ENCODE measurements around the gene FMN2. TPM values are rescaled to one million over a fixed set of nuclear protein-coding genes. Genes with fewer than 3 reads are reported as not detected.

FMN2 gene
- total RNA-seq (0.27 TPM), polyA plus RNA-seq (ENCODE audit: insufficient read depth in 1 of 8, insufficient read length in 8 of 8, low replicate concordance in 1 of 8) (under 1 TPM; 0.24 to 0.81 (median 0.45) TPM)
- long read RNA-seq, donor 1, result 0 reads
- long read RNA-seq, donor 2, result 0 reads
- long read RNA-seq, donor 3, result 0 reads
- long read RNA-seq, donor 4, result 0 reads
- long read RNA-seq, donor 5, result 0 reads
- long read RNA-seq, donor 6, result 0 reads
- long read RNA-seq, donor 7, result 0 reads
- long read RNA-seq, donor 8, result 0 reads
- long read RNA-seq, donor 9, result 0 reads
- long read RNA-seq, donor 10, result 0 reads
- long read RNA-seq, donor 11, result 0 reads

GRCh38 chr1:240091614-240092300, at the start of gene FMN2:
FMN2 (plus strand) TSS chr1:240091883; CDS start chr1:240092110, 227 bp downstream.
- Histone ChIP-seq H3K4me3 (ENCODE audit: low read length) (peak within 1 kb of the TSS; percentile 38), H3K9me3 (replicated peaks; ENCODE audit: control insufficient read depth, low read depth, low read length) (no peaks in the 10 kb centered on the region), H3K27ac (ENCODE audit: low read length) (no peak within 1 kb of the TSS), H3K36me3 (ENCODE audit: control insufficient read depth, insufficient read depth, low read length) (no peaks in the 10 kb centered on the region), H3K27me3 (ENCODE audit: control insufficient read depth, insufficient read depth, low read length) (peaks cover 39% of the 10 kb centered on the region), H3K4me1 (ENCODE audit: control insufficient read depth, insufficient read depth, low read length) (peaks cover 15% of the 10 kb centered on the region)
- DNase-seq, result peak; percentile 30
- whole genome bisulfite sequencing (ENCODE audit: insufficient coverage), result under 1% methylated on average over 78 of the region's 78 CpGs

GRCh38 chr1:240044620-240045019, 47.1 kb upstream of the FMN2 start:
- H3K27ac ChIP-seq (ENCODE audit: low read length), result no peak overlapping the region
- WGBS (ENCODE audit: insufficient coverage), result 85% methylated on average over 3 of the region's 6 CpGs
- H3K9me3 ChIP-seq (replicated peaks; ENCODE audit: control insufficient read depth, low read depth, low read length), result no peaks in the 10 kb centered on the region
- no peaks in the 10 kb centered on the region for H3K4me1 ChIP-seq (ENCODE audit: control insufficient read depth, insufficient read depth, low read length)
- no peaks in the 10 kb centered on the region for H3K27me3 ChIP-seq (ENCODE audit: control insufficient read depth, insufficient read depth, low read length)
- H3K36me3 ChIP-seq (ENCODE audit: control insufficient read depth, insufficient read depth, low read length), result no peaks in the 10 kb centered on the region
- no peak for DNase-seq
- no peak overlapping the region for H3K4me3 ChIP-seq (ENCODE audit: low read length)

GRCh38 chr1:240046000-240046399, 45.7 kb upstream of the FMN2 start:
- Histone ChIP-seq H3K4me1 (ENCODE audit: control insufficient read depth, insufficient read depth, low read length) (no peaks in the 10 kb centered on the region), H3K27me3 (ENCODE audit: control insufficient read depth, insufficient read depth, low read length) (no peaks in the 10 kb centered on the region), H3K36me3 (ENCODE audit: control insufficient read depth, insufficient read depth, low read length) (no peaks in the 10 kb centered on the region), H3K4me3 (ENCODE audit: low read length) (no peak overlapping the region), H3K27ac (ENCODE audit: low read length) (no peak overlapping the region), H3K9me3 (replicated peaks; ENCODE audit: control insufficient read depth, low read depth, low read length) (no peaks in the 10 kb centered on the region)
- no peak for DNase-seq
- 90% methylated on average over 2 of the region's 8 CpGs for WGBS (ENCODE audit: insufficient coverage)

GRCh38 chr1:240054109-240054701, 37.5 kb upstream of the FMN2 start:
- H3K4me3 ChIP-seq (ENCODE audit: low read length), result no peak overlapping the region
- H3K27me3 ChIP-seq (ENCODE audit: control insufficient read depth, insufficient read depth, low read length), result no peaks in the 10 kb centered on the region
- no peaks in the 10 kb centered on the region for H3K4me1 ChIP-seq (ENCODE audit: control insufficient read depth, insufficient read depth, low read length)
- WGBS (ENCODE audit: insufficient coverage), result 78% methylated on average over 8 of the region's 9 CpGs
- no peak for DNase-seq
- H3K36me3 ChIP-seq (ENCODE audit: control insufficient read depth, insufficient read depth, low read length), result no peaks in the 10 kb centered on the region
- H3K27ac ChIP-seq (ENCODE audit: low read length), result no peak overlapping the region
- no peaks in the 10 kb centered on the region for H3K9me3 ChIP-seq (replicated peaks; ENCODE audit: control insufficient read depth, low read depth, low read length)

DNA sequence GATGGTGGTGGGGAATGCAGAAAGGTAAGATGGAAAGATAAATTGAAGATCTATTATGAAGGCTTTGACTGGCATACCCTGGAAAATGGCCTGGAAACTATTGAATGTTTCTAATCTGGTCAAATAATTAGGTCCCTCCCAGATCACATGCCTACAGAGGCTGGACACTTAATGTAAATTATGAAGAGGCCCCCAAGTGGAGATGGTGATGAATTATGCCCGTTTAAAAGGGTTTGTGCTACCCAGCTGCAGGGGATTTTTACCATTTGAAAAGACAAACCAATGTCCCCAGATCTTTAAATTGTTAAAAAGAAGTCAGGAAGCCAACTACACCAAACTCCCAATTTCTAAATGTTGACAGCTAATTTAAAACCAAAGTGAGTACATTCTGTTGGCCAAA, 35.7 kb upstream of the FMN2 start:
- no peaks in the 10 kb centered on the region for H3K36me3 ChIP-seq (ENCODE audit: control insufficient read depth, insufficient read depth, low read length)
- H3K27ac ChIP-seq (ENCODE audit: low read length), result no peak overlapping the region
- no peak overlapping the region for H3K4me3 ChIP-seq (ENCODE audit: low read length)
- WGBS (ENCODE audit: insufficient coverage), result no CpG with 5 or more reads among the region's 1 CpG
- H3K4me1 ChIP-seq (ENCODE audit: control insufficient read depth, insufficient read depth, low read length), result no peaks in the 10 kb centered on the region
- no peaks in the 10 kb centered on the region for H3K9me3 ChIP-seq (replicated peaks; ENCODE audit: control insufficient read depth, low read depth, low read length)
- DNase-seq, result no peak
- H3K27me3 ChIP-seq (ENCODE audit: control insufficient read depth, insufficient read depth, low read length), result no peaks in the 10 kb centered on the region

DNA sequence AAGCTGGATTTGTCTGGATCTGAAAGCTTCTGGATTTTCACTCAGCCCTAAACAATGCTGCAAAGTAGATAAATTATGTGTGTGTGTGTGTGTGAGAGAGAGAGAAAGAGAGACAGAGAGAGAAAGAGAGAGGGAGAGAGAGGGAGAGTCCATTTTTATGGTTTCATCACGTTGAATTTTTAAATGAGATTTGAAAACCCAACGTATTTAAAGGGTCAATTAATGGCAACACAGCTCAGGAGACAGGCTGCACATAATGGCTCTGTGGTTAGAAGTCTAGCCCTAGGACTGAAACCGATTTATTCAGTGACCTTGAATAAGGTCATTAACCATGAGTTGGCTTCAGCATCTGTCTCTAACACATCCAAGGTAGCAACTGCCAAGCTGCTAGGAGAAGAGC, 35.3 kb upstream of the FMN2 start:
- no peak overlapping the region for H3K27ac ChIP-seq (ENCODE audit: low read length)
- no peaks in the 10 kb centered on the region for H3K27me3 ChIP-seq (ENCODE audit: control insufficient read depth, insufficient read depth, low read length)
- DNase-seq, result peak; percentile 2
- H3K36me3 ChIP-seq (ENCODE audit: control insufficient read depth, insufficient read depth, low read length), result no peaks in the 10 kb centered on the region
- WGBS (ENCODE audit: insufficient coverage), result 10% methylated on average over 2 of the region's 3 CpGs
- H3K4me3 ChIP-seq (ENCODE audit: low read length), result no peak overlapping the region
- H3K9me3 ChIP-seq (replicated peaks; ENCODE audit: control insufficient read depth, low read depth, low read length), result no peaks in the 10 kb centered on the region
- no peaks in the 10 kb centered on the region for H3K4me1 ChIP-seq (ENCODE audit: control insufficient read depth, insufficient read depth, low read length)

GRCh38 chr1:240058049-240058448, 33.6 kb upstream of the FMN2 start:
- 61% methylated on average over 8 of the region's 9 CpGs for WGBS (ENCODE audit: insufficient coverage)
- no peaks in the 10 kb centered on the region for H3K27me3 ChIP-seq (ENCODE audit: control insufficient read depth, insufficient read depth, low read length)

GRCh38 chr1:240068961-240069360, 22.7 kb upstream of the FMN2 start:
- 79% methylated on average over 4 of the region's 7 CpGs for WGBS (ENCODE audit: insufficient coverage)
- Histone ChIP-seq H3K9me3 (replicated peaks; ENCODE audit: control insufficient read depth, low read depth, low read length) (no peaks in the 10 kb centered on the region), H3K4me1 (ENCODE audit: control insufficient read depth, insufficient read depth, low read length) (no peaks in the 10 kb centered on the region), H3K27ac (ENCODE audit: low read length) (no peak overlapping the region), H3K4me3 (ENCODE audit: low read length) (no peak overlapping the region), H3K27me3 (ENCODE audit: control insufficient read depth, insufficient read depth, low read length) (no peaks in the 10 kb centered on the region), H3K36me3 (ENCODE audit: control insufficient read depth, insufficient read depth, low read length) (no peaks in the 10 kb centered on the region)
- DNase-seq, result no peak

More at GRCh38 chr1:240058049-240058448, 33.6 kb upstream of the FMN2 start:
- H3K36me3 ChIP-seq (ENCODE audit: control insufficient read depth, insufficient read depth, low read length), result no peaks in the 10 kb centered on the region
- no peaks in the 10 kb centered on the region for H3K4me1 ChIP-seq (ENCODE audit: control insufficient read depth, insufficient read depth, low read length)
- no peaks in the 10 kb centered on the region for H3K9me3 ChIP-seq (replicated peaks; ENCODE audit: control insufficient read depth, low read depth, low read length)
- no peak overlapping the region for H3K4me3 ChIP-seq (ENCODE audit: low read length)
- no peak overlapping the region for H3K27ac ChIP-seq (ENCODE audit: low read length)
- DNase-seq, result no peak

DNA sequence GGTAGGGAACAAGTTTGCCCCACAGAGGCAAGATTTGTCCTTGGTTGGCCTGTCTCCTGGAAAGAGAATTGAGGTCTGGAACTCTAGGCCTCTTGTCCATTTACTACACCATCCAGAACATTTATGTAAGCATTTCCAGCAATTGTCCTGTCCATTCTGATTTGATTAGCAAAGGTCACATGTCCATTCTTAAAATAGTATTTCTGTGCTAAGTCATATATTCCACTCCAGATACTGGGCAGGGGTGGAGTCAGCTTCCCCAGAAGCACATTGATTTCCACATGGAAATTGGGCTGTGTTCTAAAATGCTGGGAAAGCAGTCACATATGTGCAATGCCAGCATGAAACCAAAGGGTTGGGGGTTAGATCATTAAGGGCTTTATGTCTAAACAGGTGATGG, 21.5 kb upstream of the FMN2 start:
- Histone ChIP-seq H3K4me1 (ENCODE audit: control insufficient read depth, insufficient read depth, low read length) (no peaks in the 10 kb centered on the region), H3K9me3 (replicated peaks; ENCODE audit: control insufficient read depth, low read depth, low read length) (no peaks in the 10 kb centered on the region), H3K36me3 (ENCODE audit: control insufficient read depth, insufficient read depth, low read length) (no peaks in the 10 kb centered on the region), H3K27me3 (ENCODE audit: control insufficient read depth, insufficient read depth, low read length) (no peaks in the 10 kb centered on the region), H3K4me3 (ENCODE audit: low read length) (no peak overlapping the region), H3K27ac (ENCODE audit: low read length) (no peak overlapping the region)
- no peak for DNase-seq

DNA sequence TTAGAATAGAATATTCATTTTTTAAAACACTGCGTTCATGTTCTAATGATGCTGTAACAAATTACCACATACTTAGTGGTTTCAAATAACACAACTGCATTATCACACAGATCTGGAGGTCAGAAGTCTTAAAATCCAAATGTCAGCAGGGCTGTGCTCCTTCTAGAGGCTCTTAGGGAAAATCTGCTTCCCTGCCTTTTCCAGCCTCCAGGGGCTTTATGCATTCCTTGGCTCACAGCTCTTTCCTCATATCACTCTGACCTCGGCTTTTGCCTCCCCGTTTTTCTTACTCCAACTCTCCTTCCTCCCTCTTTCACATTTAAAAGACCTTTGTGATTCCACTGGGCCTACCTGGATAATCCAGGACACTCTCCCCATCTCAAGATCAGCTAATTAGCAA, 18.6 kb upstream of the FMN2 start:
- no peaks in the 10 kb centered on the region for H3K4me1 ChIP-seq (ENCODE audit: control insufficient read depth, insufficient read depth, low read length)
- no peak overlapping the region for H3K27ac ChIP-seq (ENCODE audit: low read length)
- DNase-seq, result no peak
- 15% methylated on average over 2 of the region's 3 CpGs for WGBS (ENCODE audit: insufficient coverage)
- H3K4me3 ChIP-seq (ENCODE audit: low read length), result no peak overlapping the region
- no peaks in the 10 kb centered on the region for H3K9me3 ChIP-seq (replicated peaks; ENCODE audit: control insufficient read depth, low read depth, low read length)
- H3K27me3 ChIP-seq (ENCODE audit: control insufficient read depth, insufficient read depth, low read length), result no peaks in the 10 kb centered on the region
- no peaks in the 10 kb centered on the region for H3K36me3 ChIP-seq (ENCODE audit: control insufficient read depth, insufficient read depth, low read length)

All from muscle of leg (tissue), 16 donors.